Esophagus squamous epithelium (tissue), 4 donors: Measurements from ENCODE around the gene ESRP2.

Experiments used
- CTCF ChIP-seq, 6 experiments: fragments of 450-650 bp in 4 of 6; fragments of 200-600 bp in 2 of 6; sonication (generic) in 2 of 6; IDR thresholded peaks; one replicate each; pipeline ENCODE4 v1.5.1; 2016 to 2019; ENCODE audit warnings: antibody characterized with exemption in 6 of 6, mild to moderate bottlenecking in 4 of 6, moderate library complexity in 4 of 6
- POLR2A ChIP-seq, 4 donors: fragments of 450-650 bp; IDR thresholded peaks; one replicate each; pipeline ENCODE4 v1.6.1; 2017; ENCODE audit warnings: antibody characterized with exemption in 4 of 4, mild to moderate bottlenecking in 4 of 4, moderate library complexity in 3 of 4

- TF ChIP-seq CTCF (IDR thresholded peaks at IDR 0.05) (no peak), POLR2A (IDR thresholded peaks at IDR 0.05) (no peak)
These were observed 36.7 kb upstream of the ESRP2 start for GRCh38 chr16:68272507-68273209.
